IgD-negative memory B cell (primary cell): ENCODE data around the gene RASSF6. TPM values are rescaled to one million over a fixed set of nuclear protein-coding genes. Genes with fewer than 3 reads are reported as not detected.
A peak's percentile ranks its signal among the peaks of the same experiment; 100 is the strongest.
"Not testable (repeated sequence)": the region's sequence is repeated elsewhere in the genome, so short reads cannot be mapped to it uniquely, and the experiment has no call there.

ENCODE experiments used
- H3K27ac Mint-ChIP-seq, 3 donors: one replicate each; pipeline ENCODE4 v1.8.0; 2020 to 2022; ENCODE audit warnings: mild to moderate bottlenecking in 3 of 3, mixed read lengths in 3 of 3, moderate library complexity in 1 of 3
- H3K27me3 Mint-ChIP-seq: one replicate; pipeline ENCODE4 v1.8.0; 2021; ENCODE audit warnings: mixed read lengths
- H3K36me3 Mint-ChIP-seq: one replicate; pipeline ENCODE4 v1.8.0; 2020; ENCODE audit warnings: mild to moderate bottlenecking, mixed read lengths
- H3K4me1 Mint-ChIP-seq, 3 donors: one replicate each; pipeline ENCODE4 v1.8.0; 2020 to 2022; ENCODE audit warnings: mixed read lengths in 3 of 3, mild to moderate bottlenecking in 1 of 3
- H3K4me3 Mint-ChIP-seq, 4 donors: one replicate each; pipeline ENCODE4 v1.8.0; 2020 to 2022; ENCODE audit warnings: mild to moderate bottlenecking in 4 of 4, mixed read lengths in 4 of 4, moderate library complexity in 3 of 4
- H3K9me3 Mint-ChIP-seq, 3 donors: one replicate each; pipeline ENCODE4 v1.8.0; 2020 to 2021; ENCODE audit warnings: mixed read lengths in 3 of 3, mild to moderate bottlenecking in 1 of 3
- polyA plus RNA-seq: library from polyadenylated mRNA; unstranded; fragments of 300-500 nt; fragmentation: Illumina TruSeq; gene quantifications from one replicate; pipeline ENCODE4 v1.2.3, GENCODE V29; 2021

Gene RASSF6
- polyA plus RNA-seq, 1 donor from 2014 or later: 10.8 TPM

DNA sequence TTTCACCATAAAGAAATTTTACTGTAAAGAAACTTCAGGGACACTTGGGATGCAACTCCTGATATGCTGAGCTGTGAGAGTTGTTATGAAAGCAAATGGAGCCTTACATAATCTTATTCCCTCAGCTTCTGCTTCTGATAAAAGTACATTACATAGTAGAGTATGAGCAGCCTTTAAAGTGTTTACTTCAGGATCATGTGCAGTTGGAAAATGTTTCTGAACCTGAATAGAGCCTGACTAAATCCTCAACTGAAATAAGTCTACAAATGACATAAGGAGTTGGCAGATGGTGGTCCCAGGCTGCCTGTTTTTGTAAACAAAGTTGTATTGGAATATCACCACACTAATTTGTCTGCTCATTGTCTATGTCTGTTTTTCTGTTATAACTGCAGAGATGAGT, 19.3 kb downstream of the RASSF6 start:
- Mint-ChIP-seq H3K27ac (peak overlapping the region in 1 of 3 donors; percentile 16), H3K4me3 (no peak overlapping the region)

DNA sequence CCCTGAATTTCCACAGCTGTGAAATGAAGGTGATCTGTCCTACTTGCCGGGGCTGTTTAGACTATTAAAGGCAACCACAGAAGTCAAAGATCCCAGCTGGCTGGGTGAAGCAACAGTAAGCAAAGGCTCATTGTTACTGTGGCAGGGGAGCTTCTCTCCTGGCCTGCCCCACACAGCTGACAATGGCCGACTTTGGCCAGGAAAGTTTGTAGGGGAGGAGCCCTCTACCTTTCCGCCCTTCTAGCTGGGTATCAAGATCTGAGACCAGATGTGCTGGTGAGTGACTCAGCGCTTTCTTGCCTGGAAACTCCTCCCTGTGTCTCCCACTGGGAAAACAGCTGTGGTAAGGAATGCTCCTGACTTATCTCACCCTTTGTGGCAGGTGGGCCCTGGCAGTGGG, 21.1 kb downstream of the RASSF6 start:
- H3K27ac Mint-ChIP-seq: peak overlapping the region in 2 of 3 donors; percentile 28 to 63
- H3K4me3 Mint-ChIP-seq: no peak overlapping the region
- H3K36me3 Mint-ChIP-seq: peaks cover 11% of the 10 kb centered on the region
- H3K9me3 Mint-ChIP-seq: no peaks in the 10 kb centered on the region
- peaks cover 18 to 60% (median 40%) of the 10 kb centered on the region in 3 donors for H3K4me1 Mint-ChIP-seq
- no peaks in the 10 kb centered on the region for H3K27me3 Mint-ChIP-seq

More for the DNA sequence above, 19.3 kb downstream of the RASSF6 start:
- Mint-ChIP-seq H3K4me1 (peaks cover 25 to 65% (median 43%) of the 10 kb centered on the region in 3 donors), H3K27me3 (peaks cover 4% of the 10 kb centered on the region), H3K36me3 (peaks cover 16% of the 10 kb centered on the region), H3K9me3 (no peaks in the 10 kb centered on the region)

GRCh38 chr4:73597594-73597993, 22.6 kb downstream of the RASSF6 start:
- H3K9me3 Mint-ChIP-seq: no peaks in the 10 kb centered on the region
- H3K36me3 Mint-ChIP-seq: peaks cover 11% of the 10 kb centered on the region
- H3K27ac Mint-ChIP-seq: peak overlapping the region in 1 of 3 donors; percentile 9
- no peak overlapping the region for H3K4me3 Mint-ChIP-seq
- peaks cover 11 to 52% (median 37%) of the 10 kb centered on the region in 3 donors for H3K4me1 Mint-ChIP-seq
- H3K27me3 Mint-ChIP-seq: no peaks in the 10 kb centered on the region

DNA sequence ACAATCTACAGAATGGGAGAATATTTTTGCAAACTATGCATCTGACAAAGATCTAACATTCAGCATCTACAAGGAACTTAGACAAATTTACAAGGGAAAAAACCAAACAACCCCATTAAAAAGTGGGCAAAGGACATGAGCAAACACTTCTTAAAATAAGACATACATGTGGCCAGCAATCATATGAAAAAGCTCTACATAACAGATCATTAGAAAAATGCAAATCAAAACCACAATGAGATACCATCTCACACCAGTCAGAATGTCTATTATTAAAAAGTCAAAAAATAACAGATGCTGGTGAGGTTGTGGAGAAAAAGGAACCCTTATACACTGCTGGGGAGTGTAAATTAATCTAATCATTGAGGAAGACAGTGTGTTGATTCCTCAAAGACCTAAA, 23.1 kb downstream of the RASSF6 start:
- H3K4me3 Mint-ChIP-seq: peak overlapping the region in 1 of 4 donors; percentile 38
- not testable (repeated sequence) for H3K27me3 Mint-ChIP-seq, H3K9me3 Mint-ChIP-seq
- peak overlapping the region in 2 of 3 donors; percentile 9 to 58 for H3K27ac Mint-ChIP-seq
- H3K36me3 Mint-ChIP-seq: peaks cover 11% of the 10 kb centered on the region
- H3K4me1 Mint-ChIP-seq: peaks cover 11 to 53% (median 38%) of the 10 kb centered on the region in 3 donors

DNA sequence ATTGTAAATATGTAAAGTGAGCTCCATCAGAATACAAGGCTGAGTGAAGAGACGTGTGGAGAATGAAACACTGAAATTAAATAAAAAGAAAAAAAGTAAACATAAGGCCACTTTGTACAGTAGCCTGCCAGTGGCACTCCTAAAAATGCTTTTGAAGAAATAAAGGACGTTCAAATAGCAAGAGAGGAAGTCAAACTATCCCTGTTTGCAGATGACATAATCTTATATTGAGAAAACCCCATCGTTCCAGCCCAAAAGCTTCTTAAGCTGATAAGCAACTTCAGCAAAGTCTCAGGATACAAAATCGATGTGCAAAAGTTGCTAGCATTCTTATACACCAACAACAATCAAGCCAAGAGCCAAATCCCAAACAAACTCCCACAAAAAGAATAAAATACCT, 24.2 kb downstream of the RASSF6 start:
- Mint-ChIP-seq H3K36me3 (peaks cover 9% of the 10 kb centered on the region), H3K9me3 (no peaks in the 10 kb centered on the region), H3K4me3 (peak overlapping the region in 2 of 4 donors; percentile 13 to 63), H3K4me1 (peaks cover 17 to 51% (median 42%) of the 10 kb centered on the region in 3 donors), H3K27me3 (no peaks in the 10 kb centered on the region), H3K27ac (peak overlapping the region in 1 of 3 donors; percentile 63)

GRCh38 chr4:73593631-73594241, 26.5 kb downstream of the RASSF6 start:
- peaks cover 4% of the 10 kb centered on the region for H3K36me3 Mint-ChIP-seq
- H3K9me3 Mint-ChIP-seq: no peaks in the 10 kb centered on the region
- no peaks in the 10 kb centered on the region for H3K27me3 Mint-ChIP-seq
- peaks cover 32 to 55% (median 42%) of the 10 kb centered on the region in 3 donors for H3K4me1 Mint-ChIP-seq
- H3K4me3 Mint-ChIP-seq: peak overlapping the region in 1 of 4 donors; percentile 10
- H3K27ac Mint-ChIP-seq: peak overlapping the region in 1 of 3 donors; percentile 63

DNA sequence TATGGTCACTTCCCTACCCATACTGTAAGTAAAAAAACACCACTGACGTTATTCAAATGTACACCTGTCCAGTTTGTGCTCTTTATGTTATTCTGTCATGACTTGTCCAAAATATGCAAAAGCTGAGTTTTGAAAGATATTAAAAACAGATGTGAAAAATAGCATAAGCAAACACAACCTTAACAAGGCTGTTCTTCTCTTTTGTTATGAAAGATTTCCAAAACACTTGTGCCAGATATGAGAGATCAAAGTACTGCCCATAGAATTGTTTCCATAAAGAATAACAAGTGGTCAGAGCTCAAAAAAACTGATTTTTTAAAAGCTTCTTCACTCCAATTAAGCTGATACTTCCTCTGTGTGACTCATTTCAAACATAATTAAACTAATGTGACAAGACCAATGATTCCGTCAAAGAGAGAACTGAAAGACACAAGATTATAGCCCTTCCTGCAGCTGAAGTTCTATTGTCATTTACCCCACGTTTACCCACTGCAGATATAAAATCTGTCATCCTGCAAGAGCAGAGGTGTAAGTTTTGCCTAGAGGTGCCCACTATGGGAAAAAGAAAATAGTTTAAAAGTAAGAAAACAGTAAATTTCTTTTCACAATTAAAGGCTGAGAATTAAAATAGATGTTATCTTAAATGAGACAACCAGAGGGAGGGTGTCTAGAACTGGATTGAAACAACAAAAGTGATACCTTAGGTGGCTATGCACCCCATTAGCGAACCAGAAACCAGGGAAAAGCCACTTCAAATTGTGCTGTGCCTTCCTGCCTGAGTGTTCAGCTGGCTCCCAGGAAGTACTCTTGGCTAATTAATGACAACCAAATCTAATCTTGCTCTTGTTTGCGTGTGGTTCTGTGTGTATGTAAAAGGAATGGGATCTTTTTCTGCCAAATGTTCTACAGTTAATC, 30.1 kb downstream of the RASSF6 start:
- peaks cover 25 to 39% (median 30%) of the 10 kb centered on the region in 3 donors for H3K4me1 Mint-ChIP-seq
- no peaks in the 10 kb centered on the region for H3K9me3 Mint-ChIP-seq
- H3K27me3 Mint-ChIP-seq: no peaks in the 10 kb centered on the region
- H3K27ac Mint-ChIP-seq: peak overlapping the region; percentile 70 to 97 (median 90)
- no peaks in the 10 kb centered on the region for H3K36me3 Mint-ChIP-seq
- H3K4me3 Mint-ChIP-seq: peak overlapping the region; percentile 22 to 73 (median 34)

GRCh38 chr4:73589261-73589847, 30.9 kb downstream of the RASSF6 start:
- Mint-ChIP-seq H3K27me3 (no peaks in the 10 kb centered on the region), H3K9me3 (no peaks in the 10 kb centered on the region), H3K27ac (peak overlapping the region; percentile 70 to 97 (median 90)), H3K4me1 (peaks cover 25 to 36% (median 27%) of the 10 kb centered on the region in 3 donors), H3K36me3 (no peaks in the 10 kb centered on the region), H3K4me3 (peak overlapping the region; percentile 38 to 59 (median 42))

DNA sequence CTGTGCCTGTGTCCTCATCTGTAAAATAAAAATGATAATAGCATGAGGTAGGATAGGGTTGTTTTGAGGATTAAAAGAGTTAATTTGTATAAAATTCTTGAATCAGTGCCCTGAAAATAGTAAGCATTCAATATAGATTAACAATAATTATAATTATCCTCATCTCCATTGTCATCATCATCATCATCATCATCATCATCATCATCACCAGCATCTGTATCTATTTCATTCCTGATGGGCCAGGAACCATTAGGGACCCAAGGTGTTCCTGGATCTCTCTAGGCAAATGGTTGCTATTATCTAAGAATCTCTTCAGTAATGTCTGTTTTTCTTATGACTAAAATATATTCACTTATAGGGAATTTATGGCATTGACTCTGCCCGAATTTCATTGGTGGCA, 31.6 kb downstream of the RASSF6 start:
- no peaks in the 10 kb centered on the region for H3K36me3 Mint-ChIP-seq
- H3K4me1 Mint-ChIP-seq: peaks cover 25 to 35% (median 25%) of the 10 kb centered on the region in 3 donors
- H3K27ac Mint-ChIP-seq: peak overlapping the region in 2 of 3 donors; percentile 90 to 97
- no peak overlapping the region for H3K4me3 Mint-ChIP-seq
- H3K27me3 Mint-ChIP-seq: no peaks in the 10 kb centered on the region
- H3K9me3 Mint-ChIP-seq: no peaks in the 10 kb centered on the region

- peaks cover 17 to 27% (median 22%) of the 10 kb centered on the region in 3 donors for H3K4me1 Mint-ChIP-seq
- no peak overlapping the region for H3K4me3 Mint-ChIP-seq
- no peaks in the 10 kb centered on the region for H3K27me3 Mint-ChIP-seq
- no peak overlapping the region for H3K27ac Mint-ChIP-seq
- H3K9me3 Mint-ChIP-seq: no peaks in the 10 kb centered on the region
- peaks cover 2% of the 10 kb centered on the region for H3K36me3 Mint-ChIP-seq
These were observed 33.6 kb downstream of the RASSF6 start for GRCh38 chr4:73586666-73587065.

DNA sequence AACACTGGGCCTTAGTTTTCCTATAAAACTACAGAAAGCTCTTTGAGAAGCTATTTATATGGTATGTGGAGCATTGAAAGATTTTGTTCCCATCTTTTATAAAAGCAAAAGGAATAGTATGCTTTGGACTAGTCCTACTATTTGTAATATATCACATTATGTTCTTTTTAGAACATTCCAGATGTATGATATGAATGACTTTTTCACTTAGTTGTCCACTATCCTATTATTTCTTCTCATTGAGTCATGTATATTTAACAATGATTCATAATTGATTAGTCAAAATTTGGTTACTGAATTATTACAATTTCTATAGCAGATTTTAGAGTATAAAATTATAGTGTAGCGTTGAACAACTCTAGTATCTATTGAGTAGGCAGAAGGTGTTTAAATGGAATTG, 34.2 kb downstream of the RASSF6 start:
- H3K4me3 Mint-ChIP-seq: no peak overlapping the region
- peaks cover 5% of the 10 kb centered on the region for H3K36me3 Mint-ChIP-seq
- H3K27ac Mint-ChIP-seq: no peak overlapping the region
- peaks cover 14 to 23% (median 19%) of the 10 kb centered on the region in 3 donors for H3K4me1 Mint-ChIP-seq
- H3K9me3 Mint-ChIP-seq: no peaks in the 10 kb centered on the region
- no peaks in the 10 kb centered on the region for H3K27me3 Mint-ChIP-seq

GRCh38 chr4:73585345-73585744, 34.9 kb downstream of the RASSF6 start:
- Mint-ChIP-seq H3K4me1 (peaks cover 9 to 18% (median 15%) of the 10 kb centered on the region in 3 donors), H3K27ac (no peak overlapping the region), H3K4me3 (no peak overlapping the region), H3K36me3 (peaks cover 5% of the 10 kb centered on the region), H3K9me3 (no peaks in the 10 kb centered on the region), H3K27me3 (no peaks in the 10 kb centered on the region)

DNA sequence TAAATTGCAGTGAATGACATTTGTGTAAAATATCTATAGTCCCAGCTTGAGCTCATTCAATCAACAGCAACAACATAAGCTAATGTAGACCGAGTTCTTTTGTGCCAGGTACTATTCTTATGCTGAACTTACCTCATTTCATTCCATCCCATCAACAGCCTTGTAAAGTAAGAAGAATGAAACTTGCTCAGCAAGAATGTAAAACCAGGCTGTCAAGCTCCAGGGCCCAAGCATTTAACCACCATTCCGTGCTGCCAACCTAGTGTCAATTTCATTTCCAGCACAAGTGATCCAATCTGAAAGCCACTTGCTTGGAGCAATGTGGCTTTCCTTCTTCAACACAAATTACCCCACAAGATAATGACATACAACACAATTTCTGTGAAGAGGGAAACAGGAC, 36.6 kb downstream of the RASSF6 start:
- no peak overlapping the region for H3K27ac Mint-ChIP-seq
- H3K36me3 Mint-ChIP-seq: peaks cover 8% of the 10 kb centered on the region
- H3K9me3 Mint-ChIP-seq: peaks cover 0 to 3% (median 0%) of the 10 kb centered on the region in 3 donors
- H3K4me3 Mint-ChIP-seq: no peak overlapping the region
- no peaks in the 10 kb centered on the region for H3K27me3 Mint-ChIP-seq
- H3K4me1 Mint-ChIP-seq: peaks cover 0 to 4% (median 3%) of the 10 kb centered on the region in 3 donors

- Mint-ChIP-seq H3K4me3 (no peak overlapping the region), H3K36me3 (peaks cover 6% of the 10 kb centered on the region), H3K27ac (no peak overlapping the region), H3K9me3 (peaks cover 0 to 3% (median 0%) of the 10 kb centered on the region in 3 donors), H3K4me1 (peaks cover 9 to 11% (median 11%) of the 10 kb centered on the region in 3 donors), H3K27me3 (no peaks in the 10 kb centered on the region)
These were observed 42.9 kb downstream of the RASSF6 start for GRCh38 chr4:73577371-73577770.

GRCh38 chr4:73576381-73576780, 43.9 kb downstream of the RASSF6 start:
- no peak overlapping the region for H3K4me3 Mint-ChIP-seq
- H3K36me3 Mint-ChIP-seq: peaks cover 6% of the 10 kb centered on the region
- H3K9me3 Mint-ChIP-seq: peaks cover 0 to 3% (median 0%) of the 10 kb centered on the region in 3 donors
- H3K4me1 Mint-ChIP-seq: peaks cover 9 to 11% (median 11%) of the 10 kb centered on the region in 3 donors
- H3K27ac Mint-ChIP-seq: peak overlapping the region in 1 of 3 donors; percentile 74
- H3K27me3 Mint-ChIP-seq: no peaks in the 10 kb centered on the region
